Endothelial cell (in vitro differentiated cells): ENCODE results near the gene IL21R. TPM values are rescaled to one million over a fixed set of nuclear protein-coding genes. Genes with fewer than 3 reads are reported as not detected.
A peak's percentile ranks its signal among the peaks of the same experiment; 100 is the strongest.

Source experiments
- DNase-seq: peaks from one replicate; pipeline ENCODE4 v3.0.0; 2021; ENCODE audit warnings: low spot score
- H3K27ac Mint-ChIP-seq: one replicate; pipeline ENCODE4 v1.8.0; 2021; ENCODE audit warnings: mixed read lengths, inconsistent platforms; ENCODE audit not compliant: unreplicated experiment
- H3K27me3 Mint-ChIP-seq: one replicate; pipeline ENCODE4 v1.8.0; 2021; ENCODE audit warnings: mild to moderate bottlenecking, moderate library complexity, mixed read lengths, inconsistent platforms; ENCODE audit not compliant: unreplicated experiment
- H3K36me3 Mint-ChIP-seq: one replicate; pipeline ENCODE4 v1.8.0; 2021; ENCODE audit warnings: mild to moderate bottlenecking, low read depth, mixed read lengths, inconsistent platforms; ENCODE audit not compliant: unreplicated experiment
- H3K4me1 Mint-ChIP-seq: one replicate; pipeline ENCODE4 v1.8.0; 2021; ENCODE audit warnings: mild to moderate bottlenecking, mixed read lengths, inconsistent platforms; ENCODE audit not compliant: unreplicated experiment
- H3K4me3 Mint-ChIP-seq: one replicate; pipeline ENCODE4 v1.8.0; 2021; ENCODE audit warnings: mild to moderate bottlenecking, mixed read lengths, inconsistent platforms; ENCODE audit not compliant: unreplicated experiment
- H3K9me3 Mint-ChIP-seq: one replicate; pipeline ENCODE4 v1.8.0; 2021; ENCODE audit warnings: mixed read lengths, inconsistent platforms; ENCODE audit not compliant: unreplicated experiment
- total RNA-seq: library from RNA; stranded (reverse); fragmentation: NEBNext Ultra II Directional; extraction: Animal tissue kit (Norgen Biotek cat#: 25700); gene quantifications from one replicate; pipeline ENCODE4 v1.2.1, GENCODE V29; 2021; ENCODE audit not compliant: unreplicated experiment
- TF ChIP-seq, protein P1 (sequence below): fragments of 200-600 bp; sonication (generic); IDR thresholded peaks from one replicate; pipeline ENCODE4 v1.5.0; 2021; ENCODE audit warnings: antibody characterized with exemption; ENCODE audit not compliant: unreplicated experiment

The IL21R gene
- total RNA-seq, 1 donor from 2014 or later = not detected

DNA sequence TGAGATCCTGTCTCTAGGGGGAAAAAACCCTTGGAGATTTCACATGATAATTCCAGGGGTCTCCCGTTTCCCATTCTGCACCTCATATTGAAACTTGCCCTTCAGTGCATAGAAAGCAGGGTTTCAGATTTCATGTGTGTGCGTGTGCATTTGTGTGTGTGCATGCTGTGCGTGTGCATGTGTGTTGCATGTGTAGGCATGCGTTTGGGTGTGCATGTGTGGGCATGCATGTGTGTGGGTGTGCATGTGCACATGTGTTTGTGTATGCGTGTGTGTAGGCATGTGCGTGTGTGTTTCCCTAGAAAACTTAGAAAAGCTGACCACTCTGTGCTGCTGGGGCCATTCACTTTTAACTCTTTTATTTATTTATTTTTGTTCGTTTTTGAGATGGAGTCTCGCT lies 40.0 kb downstream of the IL21R start:
- no peak for DNase-seq
- no peak overlapping the region for H3K4me3 Mint-ChIP-seq
- H3K9me3 Mint-ChIP-seq = no peaks in the 10 kb centered on the region
- peaks cover 6% of the 10 kb centered on the region for H3K4me1 Mint-ChIP-seq
- H3K27me3 Mint-ChIP-seq = peaks cover 7% of the 10 kb centered on the region
- peaks cover 7% of the 10 kb centered on the region for H3K36me3 Mint-ChIP-seq
- no peak overlapping the region for H3K27ac Mint-ChIP-seq
- TF ChIP-seq, protein P1, sequence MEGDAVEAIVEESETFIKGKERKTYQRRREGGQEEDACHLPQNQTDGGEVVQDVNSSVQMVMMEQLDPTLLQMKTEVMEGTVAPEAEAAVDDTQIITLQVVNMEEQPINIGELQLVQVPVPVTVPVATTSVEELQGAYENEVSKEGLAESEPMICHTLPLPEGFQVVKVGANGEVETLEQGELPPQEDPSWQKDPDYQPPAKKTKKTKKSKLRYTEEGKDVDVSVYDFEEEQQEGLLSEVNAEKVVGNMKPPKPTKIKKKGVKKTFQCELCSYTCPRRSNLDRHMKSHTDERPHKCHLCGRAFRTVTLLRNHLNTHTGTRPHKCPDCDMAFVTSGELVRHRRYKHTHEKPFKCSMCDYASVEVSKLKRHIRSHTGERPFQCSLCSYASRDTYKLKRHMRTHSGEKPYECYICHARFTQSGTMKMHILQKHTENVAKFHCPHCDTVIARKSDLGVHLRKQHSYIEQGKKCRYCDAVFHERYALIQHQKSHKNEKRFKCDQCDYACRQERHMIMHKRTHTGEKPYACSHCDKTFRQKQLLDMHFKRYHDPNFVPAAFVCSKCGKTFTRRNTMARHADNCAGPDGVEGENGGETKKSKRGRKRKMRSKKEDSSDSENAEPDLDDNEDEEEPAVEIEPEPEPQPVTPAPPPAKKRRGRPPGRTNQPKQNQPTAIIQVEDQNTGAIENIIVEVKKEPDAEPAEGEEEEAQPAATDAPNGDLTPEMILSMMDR = no peak

DNA sequence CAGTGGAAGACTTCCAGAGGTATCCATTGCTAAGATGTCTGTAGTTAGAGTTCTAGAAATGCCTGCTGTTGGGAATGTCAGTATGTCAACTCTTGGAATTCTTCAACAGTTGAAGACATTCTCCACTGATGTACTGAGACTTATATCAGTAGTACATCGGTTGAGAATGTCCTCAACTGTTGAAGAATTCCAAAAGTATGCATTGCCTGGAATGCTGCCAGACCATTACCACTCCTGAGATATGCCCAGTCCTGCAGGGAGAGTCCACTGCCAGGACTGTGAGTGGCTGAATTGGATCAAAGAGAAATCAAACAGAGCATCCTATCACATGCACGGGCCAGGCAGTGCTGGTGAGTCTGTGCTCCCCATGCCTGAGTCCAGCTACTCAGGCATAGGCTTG lies 42.0 kb downstream of the IL21R start:
- H3K9me3 Mint-ChIP-seq = no peaks in the 10 kb centered on the region
- peak overlapping the region; percentile 30 for H3K27ac Mint-ChIP-seq
- H3K4me3 Mint-ChIP-seq = no peak overlapping the region
- TF ChIP-seq, protein P1 = no peak
- no peak for DNase-seq
- peaks cover 6% of the 10 kb centered on the region for H3K4me1 Mint-ChIP-seq
- peaks cover 7% of the 10 kb centered on the region for H3K27me3 Mint-ChIP-seq
- peaks cover 10% of the 10 kb centered on the region for H3K36me3 Mint-ChIP-seq

DNA sequence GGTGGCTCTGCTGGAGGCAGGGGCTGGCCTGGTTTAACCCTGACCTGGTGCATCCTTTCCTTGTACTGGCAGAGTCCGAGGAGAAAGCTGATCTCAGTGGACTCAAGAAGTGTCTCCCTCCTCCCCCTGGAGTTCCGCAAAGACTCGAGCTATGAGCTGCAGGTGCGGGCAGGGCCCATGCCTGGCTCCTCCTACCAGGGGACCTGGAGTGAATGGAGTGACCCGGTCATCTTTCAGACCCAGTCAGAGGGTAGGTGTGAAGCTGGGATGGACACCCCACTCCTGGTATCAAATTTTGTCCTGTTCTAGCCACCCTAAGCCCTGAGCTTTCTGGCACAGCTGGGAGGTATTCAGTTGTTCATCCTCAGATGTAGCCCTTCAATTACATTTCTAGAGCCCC lies 42.5 kb downstream of the IL21R start:
- no peaks in the 10 kb centered on the region for H3K9me3 Mint-ChIP-seq
- peaks cover 7% of the 10 kb centered on the region for H3K27me3 Mint-ChIP-seq
- H3K4me1 Mint-ChIP-seq = peaks cover 1% of the 10 kb centered on the region
- TF ChIP-seq, protein P1 = no peak
- H3K4me3 Mint-ChIP-seq = no peak overlapping the region
- no peak overlapping the region for H3K27ac Mint-ChIP-seq
- peaks cover 7% of the 10 kb centered on the region for H3K36me3 Mint-ChIP-seq
- no peak for DNase-seq

DNA sequence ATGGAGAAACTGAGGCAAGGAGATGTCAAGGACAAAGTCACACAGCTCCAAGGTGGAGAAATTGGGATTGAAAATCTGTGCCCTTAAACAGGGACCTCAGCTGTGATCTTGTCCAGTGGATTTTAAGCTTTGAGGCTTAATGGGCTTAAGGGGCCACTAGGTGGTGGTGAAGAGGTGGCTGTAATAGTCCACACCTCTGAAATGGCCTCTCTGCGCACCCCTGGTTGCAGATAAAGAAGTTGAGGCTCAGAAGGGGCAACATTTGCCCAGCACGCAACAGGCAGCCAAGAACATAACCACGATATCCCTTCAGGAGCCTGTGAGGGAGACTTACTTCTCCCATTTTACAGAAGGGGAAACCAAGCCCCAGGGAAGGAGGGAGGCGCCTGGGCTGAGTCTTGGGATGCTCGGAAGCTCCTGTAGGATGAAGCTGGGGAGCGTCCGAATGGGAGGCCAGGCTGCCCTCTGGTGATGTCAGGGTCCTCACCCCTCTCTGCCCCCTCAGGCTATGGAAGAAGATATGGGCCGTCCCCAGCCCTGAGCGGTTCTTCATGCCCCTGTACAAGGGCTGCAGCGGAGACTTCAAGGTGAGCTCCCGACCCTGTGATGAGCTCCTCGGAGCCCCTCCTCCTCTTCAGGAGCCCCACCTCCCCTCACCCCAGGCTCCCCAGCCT lies 43.7 kb downstream of the IL21R start:
- Mint-ChIP-seq H3K4me3 (no peak overlapping the region), H3K27ac (no peak overlapping the region), H3K36me3 (peaks cover 7% of the 10 kb centered on the region), H3K9me3 (no peaks in the 10 kb centered on the region), H3K4me1 (no peaks in the 10 kb centered on the region), H3K27me3 (peaks cover 5% of the 10 kb centered on the region)
- TF ChIP-seq, protein P1 = no peak
- no peak for DNase-seq

DNA sequence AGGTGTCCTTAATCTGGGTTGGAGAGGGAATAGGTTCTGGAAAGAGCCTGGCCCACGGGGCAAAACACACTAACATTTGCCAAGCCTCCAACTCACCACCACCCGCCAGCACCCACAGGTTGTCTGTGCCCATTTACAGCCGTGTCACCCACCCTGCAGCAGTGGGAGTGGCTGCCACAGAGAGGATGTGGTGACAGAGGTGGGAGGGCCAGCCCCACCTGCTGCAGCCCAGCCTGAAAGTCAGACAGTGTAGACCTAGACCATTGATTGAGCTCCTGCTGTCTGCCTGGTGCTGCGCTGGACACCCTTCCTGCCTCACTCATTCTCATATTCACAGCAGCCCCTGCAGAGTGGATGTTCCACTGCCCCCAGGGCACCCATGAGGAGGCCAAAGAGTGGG lies 44.7 kb downstream of the IL21R start:
- DNase-seq = no peak
- H3K27ac Mint-ChIP-seq = no peak overlapping the region
- no peak overlapping the region for H3K4me3 Mint-ChIP-seq
- H3K27me3 Mint-ChIP-seq = peaks cover 7% of the 10 kb centered on the region
- H3K9me3 Mint-ChIP-seq = no peaks in the 10 kb centered on the region
- H3K36me3 Mint-ChIP-seq = peaks cover 7% of the 10 kb centered on the region
- no peaks in the 10 kb centered on the region for H3K4me1 Mint-ChIP-seq
- TF ChIP-seq, protein P1 = no peak
